HCT116 (cell line): Measurements from ENCODE around the gene BNIP5.

Experiments used
- CEBPB ChIP-seq: IDR thresholded peaks from 2 replicates; pipeline ENCODE4 v1.6.1; 2012; ENCODE audit warnings: low read depth
- EGR1 ChIP-seq: IDR thresholded peaks from 2 replicates; pipeline ENCODE4 v1.6.1; 2012; ENCODE audit warnings: low read depth
- ELF1 ChIP-seq: IDR thresholded peaks from 2 replicates; pipeline ENCODE4 v1.6.1; 2012; ENCODE audit warnings: low read depth, borderline replicate concordance
- EZH2 ChIP-seq: fragments of 200-600 bp; sonication (generic); IDR thresholded peaks from 2 replicates; pipeline ENCODE4 v1.6.1; 2017; ENCODE audit warnings: antibody characterized with exemption, mixed run types
- EZH2phosphoT487 ChIP-seq: fragments of 200-600 bp; IDR thresholded peaks from 2 replicates; pipeline ENCODE4 v1.6.1; 2018; ENCODE audit warnings: antibody characterized with exemption, borderline replicate concordance
- JUND ChIP-seq: IDR thresholded peaks from 2 replicates; pipeline ENCODE4 v1.6.1; 2012
- POLR2A ChIP-seq: IDR thresholded peaks from 2 replicates; pipeline ENCODE4 v1.7.0; 2011; ENCODE audit warnings: borderline replicate concordance; ENCODE audit not compliant: insufficient read depth, insufficient read length; ENCODE audit errors: extremely low read depth
- POLR2AphosphoS5 ChIP-seq: IDR thresholded peaks from 2 replicates; pipeline ENCODE4 v1.6.1; 2011; ENCODE audit warnings: mild to moderate bottlenecking, low read depth, low read length, moderate library complexity
- SIN3A ChIP-seq: IDR thresholded peaks from 2 replicates; pipeline ENCODE4 v1.6.1; 2012; ENCODE audit warnings: low read depth
- YY1 ChIP-seq: IDR thresholded peaks from 2 replicates; pipeline ENCODE4 v1.6.1; 2011; ENCODE audit warnings: low read length, low read depth, moderate library complexity, mild to moderate bottlenecking; ENCODE audit not compliant: insufficient replicate concordance; ENCODE audit errors: extremely low read depth
- TF ChIP-seq, protein P1 (sequence below): IDR thresholded peaks from 2 replicates; pipeline ENCODE4 v1.6.1; 2012; ENCODE audit warnings: low read depth
- TF ChIP-seq, protein P2 (sequence below), 3 experiments: fragments of 200-600 bp in 1 of 3; sonication (generic) in 1 of 3; IDR thresholded peaks in 2 of 3; conservative IDR thresholded peaks in 1 of 3; 2 replicates each; pipeline ENCODE4 v1.5.1; 2012 to 2017; ENCODE audit warnings: low read depth in 2 of 3, low read length in 2 of 3, antibody characterized with exemption in 1 of 3, borderline replicate concordance in 1 of 3, control low read depth in 1 of 3, mild to moderate bottlenecking in 1 of 3, mixed read lengths in 1 of 3, mixed run types in 1 of 3, moderate library complexity in 1 of 3; ENCODE audit not compliant: insufficient read depth in 1 of 3

DNA sequence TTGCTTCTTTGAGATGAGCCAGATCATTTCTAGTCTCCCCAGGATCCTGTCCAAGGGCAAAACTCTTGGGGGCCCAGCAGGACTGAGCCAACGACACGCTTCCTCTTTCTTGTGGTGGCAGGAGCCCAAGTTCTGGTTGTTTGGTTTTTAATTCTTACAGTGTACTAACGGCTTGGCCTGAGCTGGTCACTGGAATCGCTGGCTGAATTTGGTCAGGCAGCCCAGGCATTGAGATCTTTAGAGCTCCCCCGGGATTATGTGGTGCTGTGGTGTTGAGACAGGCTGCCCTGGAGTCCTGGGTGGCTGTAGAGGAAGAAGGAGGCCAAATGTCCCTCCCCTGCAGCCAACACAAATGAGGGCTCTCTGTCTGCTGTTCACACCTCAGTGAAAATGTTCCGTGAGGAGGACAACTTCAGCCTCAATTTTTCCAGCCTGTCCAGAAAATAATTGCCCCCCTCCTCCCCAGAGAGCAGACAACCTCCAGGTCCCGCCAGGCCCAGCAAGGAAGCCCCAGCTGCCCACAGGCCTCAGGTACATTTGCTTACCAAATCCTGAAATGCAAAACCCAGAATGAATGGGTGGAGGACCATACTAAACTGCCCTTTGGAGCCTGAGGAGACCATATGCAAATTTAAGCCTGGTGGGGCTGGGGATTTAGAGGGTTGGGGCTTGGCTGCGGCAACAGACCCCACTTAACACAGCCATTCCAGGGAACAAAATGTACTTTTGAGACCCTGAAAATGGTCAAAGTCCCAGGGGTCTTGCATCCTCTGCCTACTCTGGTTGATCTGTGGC is 23.6 kb downstream of the BNIP5 start:
- TF ChIP-seq, protein P1, sequence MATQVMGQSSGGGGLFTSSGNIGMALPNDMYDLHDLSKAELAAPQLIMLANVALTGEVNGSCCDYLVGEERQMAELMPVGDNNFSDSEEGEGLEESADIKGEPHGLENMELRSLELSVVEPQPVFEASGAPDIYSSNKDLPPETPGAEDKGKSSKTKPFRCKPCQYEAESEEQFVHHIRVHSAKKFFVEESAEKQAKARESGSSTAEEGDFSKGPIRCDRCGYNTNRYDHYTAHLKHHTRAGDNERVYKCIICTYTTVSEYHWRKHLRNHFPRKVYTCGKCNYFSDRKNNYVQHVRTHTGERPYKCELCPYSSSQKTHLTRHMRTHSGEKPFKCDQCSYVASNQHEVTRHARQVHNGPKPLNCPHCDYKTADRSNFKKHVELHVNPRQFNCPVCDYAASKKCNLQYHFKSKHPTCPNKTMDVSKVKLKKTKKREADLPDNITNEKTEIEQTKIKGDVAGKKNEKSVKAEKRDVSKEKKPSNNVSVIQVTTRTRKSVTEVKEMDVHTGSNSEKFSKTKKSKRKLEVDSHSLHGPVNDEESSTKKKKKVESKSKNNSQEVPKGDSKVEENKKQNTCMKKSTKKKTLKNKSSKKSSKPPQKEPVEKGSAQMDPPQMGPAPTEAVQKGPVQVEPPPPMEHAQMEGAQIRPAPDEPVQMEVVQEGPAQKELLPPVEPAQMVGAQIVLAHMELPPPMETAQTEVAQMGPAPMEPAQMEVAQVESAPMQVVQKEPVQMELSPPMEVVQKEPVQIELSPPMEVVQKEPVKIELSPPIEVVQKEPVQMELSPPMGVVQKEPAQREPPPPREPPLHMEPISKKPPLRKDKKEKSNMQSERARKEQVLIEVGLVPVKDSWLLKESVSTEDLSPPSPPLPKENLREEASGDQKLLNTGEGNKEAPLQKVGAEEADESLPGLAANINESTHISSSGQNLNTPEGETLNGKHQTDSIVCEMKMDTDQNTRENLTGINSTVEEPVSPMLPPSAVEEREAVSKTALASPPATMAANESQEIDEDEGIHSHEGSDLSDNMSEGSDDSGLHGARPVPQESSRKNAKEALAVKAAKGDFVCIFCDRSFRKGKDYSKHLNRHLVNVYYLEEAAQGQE: no peak
- TF ChIP-seq, protein P2, sequence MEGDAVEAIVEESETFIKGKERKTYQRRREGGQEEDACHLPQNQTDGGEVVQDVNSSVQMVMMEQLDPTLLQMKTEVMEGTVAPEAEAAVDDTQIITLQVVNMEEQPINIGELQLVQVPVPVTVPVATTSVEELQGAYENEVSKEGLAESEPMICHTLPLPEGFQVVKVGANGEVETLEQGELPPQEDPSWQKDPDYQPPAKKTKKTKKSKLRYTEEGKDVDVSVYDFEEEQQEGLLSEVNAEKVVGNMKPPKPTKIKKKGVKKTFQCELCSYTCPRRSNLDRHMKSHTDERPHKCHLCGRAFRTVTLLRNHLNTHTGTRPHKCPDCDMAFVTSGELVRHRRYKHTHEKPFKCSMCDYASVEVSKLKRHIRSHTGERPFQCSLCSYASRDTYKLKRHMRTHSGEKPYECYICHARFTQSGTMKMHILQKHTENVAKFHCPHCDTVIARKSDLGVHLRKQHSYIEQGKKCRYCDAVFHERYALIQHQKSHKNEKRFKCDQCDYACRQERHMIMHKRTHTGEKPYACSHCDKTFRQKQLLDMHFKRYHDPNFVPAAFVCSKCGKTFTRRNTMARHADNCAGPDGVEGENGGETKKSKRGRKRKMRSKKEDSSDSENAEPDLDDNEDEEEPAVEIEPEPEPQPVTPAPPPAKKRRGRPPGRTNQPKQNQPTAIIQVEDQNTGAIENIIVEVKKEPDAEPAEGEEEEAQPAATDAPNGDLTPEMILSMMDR (IDR thresholded peaks at IDR 0.05 in 2 of 3, conservative IDR thresholded peaks at IDR 0.05 in 1 of 3; ENCODE audit: borderline replicate concordance in 1 of 3, insufficient read depth in 1 of 3, low read depth in 2 of 3, low read length in 2 of 3): no peak
- no peak for TF ChIP-seq POLR2A
- TF ChIP-seq JUND: no peak
- no peak for TF ChIP-seq EGR1
- no peak for TF ChIP-seq SIN3A
- no peak for TF ChIP-seq EZH2
- no peak for TF ChIP-seq POLR2AphosphoS5
- TF ChIP-seq YY1: no peak
- TF ChIP-seq ELF1: no peak
- TF ChIP-seq EZH2phosphoT487: no peak
- no peak for TF ChIP-seq CEBPB
